H9 (cell line): ENCODE results near the gene AVEN. TPM values are rescaled to one million over a fixed set of nuclear protein-coding genes. Genes with fewer than 3 reads are reported as not detected.

Experiments
- DNase-seq: peaks from one replicate; pipeline ENCODE4 v3.0.0-alpha.2; 2017
- H2AFZ ChIP-seq: one replicate; pipeline ENCODE4 v1.6.1; 2013; ENCODE audit warnings: mild to moderate bottlenecking, low read length, control low read depth, moderate library complexity
- H2AK5ac ChIP-seq: 2 replicates; pipeline ENCODE4 v1.6.1; 2013; ENCODE audit warnings: low read length, control low read depth, mixed read lengths; ENCODE audit not compliant: insufficient read length
- H2BK120ac ChIP-seq: one replicate; pipeline ENCODE4 v1.6.1; 2013; ENCODE audit warnings: low read depth, mild to moderate bottlenecking, low read length, control low read depth, inconsistent platforms; ENCODE audit not compliant: poor library complexity, severe bottlenecking
- H2BK12ac ChIP-seq: 2 replicates; pipeline ENCODE4 v1.6.1; 2013; ENCODE audit warnings: low read length, control low read depth, mixed read lengths, low read depth; ENCODE audit not compliant: insufficient read length
- H2BK15ac ChIP-seq: 2 replicates; pipeline ENCODE4 v1.6.1; 2013; ENCODE audit warnings: low read depth, low read length, control low read depth
- H2BK20ac ChIP-seq: one replicate; pipeline ENCODE4 v1.6.1; 2013; ENCODE audit warnings: low read depth, mild to moderate bottlenecking, low read length, control low read depth, inconsistent platforms; ENCODE audit not compliant: poor library complexity, severe bottlenecking
- H2BK5ac ChIP-seq: 2 replicates; pipeline ENCODE4 v1.6.1; 2013; ENCODE audit warnings: low read length, control low read depth, mixed read lengths; ENCODE audit not compliant: insufficient read length
- H3K14ac ChIP-seq: 2 replicates; pipeline ENCODE4 v1.6.1; 2013; ENCODE audit warnings: low read length, control low read depth; ENCODE audit not compliant: insufficient read depth
- H3K18ac ChIP-seq: 2 replicates; pipeline ENCODE4 v1.6.1; 2013; ENCODE audit warnings: low read depth, mild to moderate bottlenecking, mixed read lengths, low read length, control low read depth; ENCODE audit not compliant: insufficient read length
- H3K23ac ChIP-seq: 2 replicates; pipeline ENCODE4 v1.6.1; 2013; ENCODE audit warnings: low read length, control low read depth, mixed read lengths, low read depth; ENCODE audit not compliant: insufficient read length
- H3K23me2 ChIP-seq: 2 replicates; pipeline ENCODE4 v1.6.1; 2013; ENCODE audit warnings: low read depth, mild to moderate bottlenecking, mixed read lengths, low read length, control low read depth; ENCODE audit not compliant: insufficient read length, poor library complexity, severe bottlenecking
- H3K27ac ChIP-seq: 2 replicates; pipeline ENCODE4 v1.5.1; 2013; ENCODE audit warnings: low read length, control low read depth, mixed read lengths, low read depth; ENCODE audit not compliant: insufficient read length
- H3K27me3 ChIP-seq: 2 replicates; pipeline ENCODE4 v1.6.1; 2013; ENCODE audit warnings: low read length, control low read depth, inconsistent platforms; ENCODE audit not compliant: insufficient read depth
- H3K4ac ChIP-seq: 2 replicates; pipeline ENCODE4 v1.6.1; 2013; ENCODE audit warnings: low read depth, mild to moderate bottlenecking, control low read depth, inconsistent platforms, low read length, moderate library complexity
- H3K4me1 ChIP-seq: 2 replicates; pipeline ENCODE4 v1.6.1; 2013; ENCODE audit warnings: low read length, control low read depth, inconsistent platforms; ENCODE audit not compliant: insufficient read depth
- H3K4me2 ChIP-seq: 2 replicates; pipeline ENCODE4 v1.6.1; 2013; ENCODE audit warnings: low read length, control low read depth, mixed read lengths; ENCODE audit not compliant: insufficient read length, insufficient read depth
- H3K56ac ChIP-seq: 2 replicates; pipeline ENCODE4 v1.6.1; 2013; ENCODE audit warnings: low read depth, mild to moderate bottlenecking, mixed read lengths, low read length, control low read depth; ENCODE audit not compliant: insufficient read length
- H3K79me1 ChIP-seq: 2 replicates; pipeline ENCODE4 v1.6.1; 2013; ENCODE audit warnings: low read depth, mild to moderate bottlenecking, moderate library complexity, low read length, control low read depth, inconsistent platforms; ENCODE audit not compliant: insufficient read depth, poor library complexity, severe bottlenecking
- H3K79me2 ChIP-seq: 2 replicates; pipeline ENCODE4 v1.6.1; 2013; ENCODE audit warnings: low read length, control low read depth, inconsistent platforms; ENCODE audit not compliant: insufficient read depth
- H3K9ac ChIP-seq: 2 replicates; pipeline ENCODE4 v1.6.1; 2013; ENCODE audit warnings: low read length, control low read depth, mixed read lengths; ENCODE audit not compliant: insufficient read length; ENCODE audit errors: extremely low read depth
- H3K9me3 ChIP-seq: one replicate; pipeline ENCODE4 v1.6.1; 2013; ENCODE audit warnings: low read depth, low read length, inconsistent platforms; ENCODE audit not compliant: control insufficient read depth
- H3T11ph ChIP-seq: one replicate; pipeline ENCODE4 v1.6.1; 2013; ENCODE audit warnings: mild to moderate bottlenecking, low read length, control low read depth, inconsistent platforms
- H4K20me1 ChIP-seq: one replicate; pipeline ENCODE4 v1.6.1; 2013; ENCODE audit not compliant: control insufficient read depth, insufficient read length, insufficient read depth
- H4K5ac ChIP-seq: 2 replicates; pipeline ENCODE4 v1.6.1; 2013; ENCODE audit warnings: low read depth, mild to moderate bottlenecking, mixed read lengths, low read length, control low read depth; ENCODE audit not compliant: insufficient read length
- H4K8ac ChIP-seq: replicated peaks from 2 replicates; pipeline ENCODE4 v1.6.1; 2013; ENCODE audit warnings: low read length, control low read depth, mixed read lengths, low read depth; ENCODE audit not compliant: insufficient read length
- H4K91ac ChIP-seq: 2 replicates; pipeline ENCODE4 v1.6.1; 2013; ENCODE audit warnings: low read depth, mild to moderate bottlenecking, moderate library complexity, mixed read lengths, low read length, control low read depth; ENCODE audit not compliant: insufficient read length
- H3K27ac Mint-ChIP-seq, 3 experiments: 2 replicates in 2 of 3; 3 replicates in 1 of 3; pipeline ENCODE4 v1.8.0; 2020 to 2021; ENCODE audit warnings: mixed read lengths in 3 of 3, mild to moderate bottlenecking in 1 of 3, moderate library complexity in 1 of 3
- H3K27me3 Mint-ChIP-seq: 2 replicates; pipeline ENCODE4 v1.8.0; 2021; ENCODE audit warnings: low read depth, mild to moderate bottlenecking, moderate library complexity, mixed read lengths
- H3K36me3 Mint-ChIP-seq, 3 experiments: 2 replicates in 2 of 3; 3 replicates in 1 of 3; pipeline ENCODE4 v1.8.0; 2020 to 2021; ENCODE audit warnings: low read depth in 3 of 3, mixed read lengths in 3 of 3; ENCODE audit not compliant: insufficient read depth in 1 of 3
- H3K4me1 Mint-ChIP-seq, 2 experiments: 2 replicates each; pipeline ENCODE4 v1.8.0; 2020; ENCODE audit warnings: mixed read lengths in 2 of 2
- H3K4me3 Mint-ChIP-seq, 2 experiments: 2 replicates in 1 of 2; 3 replicates in 1 of 2; pipeline ENCODE4 v1.8.0; 2020 to 2021; ENCODE audit warnings: mild to moderate bottlenecking in 2 of 2, mixed read lengths in 2 of 2, moderate library complexity in 1 of 2
- H3K9me3 Mint-ChIP-seq, 2 experiments: 2 replicates in 1 of 2; 3 replicates in 1 of 2; pipeline ENCODE4 v1.8.0; 2020; ENCODE audit warnings: mild to moderate bottlenecking in 2 of 2, mixed read lengths in 2 of 2, moderate library complexity in 1 of 2
- WGBS: extraction: QIAGEN DNeasy Blood & Tissue Kit; methylation state at CpG from one replicate; pipeline ENCODE4 v1.1.7; 2013; ENCODE audit warnings: missing lambda C conversion rate, low lambda C conversion rate, mixed read lengths; ENCODE audit not compliant: insufficient read length; ENCODE audit errors: extremely low coverage; 5-methylcytosine and 5-hydroxymethylcytosine counted together
- total RNA-seq: library from RNA; stranded (reverse); gene quantifications from 2 replicates; pipeline ENCODE4 v1.2.1, GENCODE V29; 2021
- TF ChIP-seq, protein P1 (sequence below): fragments of 200-600 bp; sonication (generic); conservative IDR thresholded peaks from 3 replicates; pipeline ENCODE4 v1.8.0; 2021; ENCODE audit warnings: antibody characterized with exemption, mild to moderate bottlenecking

Gene AVEN
- total RNA-seq, 1 experiment from 2014 or later, result 16.1 TPM

DNA sequence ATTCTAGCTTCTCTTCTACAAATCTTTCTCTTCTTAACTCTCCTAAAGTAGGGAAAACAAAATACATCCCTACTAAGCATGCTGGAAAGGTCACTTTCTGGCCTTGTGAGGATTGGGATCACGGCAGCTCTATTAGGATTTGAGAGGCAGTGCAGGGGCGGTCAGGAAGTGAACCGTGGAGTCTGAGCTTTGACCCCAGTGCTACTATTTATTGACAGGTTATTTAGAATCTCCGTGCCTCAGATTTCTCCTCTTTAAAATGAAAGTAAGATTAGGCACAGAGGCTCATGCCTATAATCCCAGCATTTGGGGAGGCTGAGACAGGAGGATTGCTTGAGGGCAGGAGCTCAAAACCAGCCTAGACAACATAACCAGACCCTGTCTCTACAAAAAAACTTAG is 112.7 kb downstream of the AVEN start:
- no peaks in the 10 kb centered on the region for H3K79me2 ChIP-seq
- no peaks in the 10 kb centered on the region for H3K4me1 ChIP-seq
- Mint-ChIP-seq H3K27ac (no peak overlapping the region), H3K4me3 (no peak overlapping the region), H3K9me3 (peaks cover 2 to 3% of the 10 kb centered on the region in 2 experiments; a peak in 3 of 5 replicates), H3K27me3 (no peaks in the 10 kb centered on the region), H3K36me3 (peaks cover 2 to 9% (median 2%) of the 10 kb centered on the region in 3 experiments; a peak in 5 of 7 replicates), H3K4me1 (no peaks in the 10 kb centered on the region; a peak in 1 of 4 replicates)
- no peak overlapping the region for H2BK20ac ChIP-seq
- H3K79me1 ChIP-seq, result no peaks in the 10 kb centered on the region
- H3K4me2 ChIP-seq, result no peak overlapping the region
- no peak overlapping the region for H3K56ac ChIP-seq
- H3K23me2 ChIP-seq, result no peaks in the 10 kb centered on the region
- no peak overlapping the region for H4K8ac ChIP-seq
- H3K9me3 ChIP-seq, result no peaks in the 10 kb centered on the region
- no peak for DNase-seq
- H3K9ac ChIP-seq, result no peak overlapping the region
- no peaks in the 10 kb centered on the region for H3K27me3 ChIP-seq
- no peak overlapping the region for H2AK5ac ChIP-seq
- no peak overlapping the region for H4K91ac ChIP-seq
- no peak overlapping the region for H2AFZ ChIP-seq
- no peak overlapping the region for H2BK15ac ChIP-seq
- no peak overlapping the region for H3K27ac ChIP-seq
- WGBS, result no CpG with 5 or more reads among the region's 4 CpGs
- H3K18ac ChIP-seq, result no peak overlapping the region
- no peak overlapping the region for H4K5ac ChIP-seq
- no peak overlapping the region for H3K23ac ChIP-seq
- H3K14ac ChIP-seq, result no peak overlapping the region
- no peak overlapping the region for H2BK120ac ChIP-seq
- TF ChIP-seq, protein P1, sequence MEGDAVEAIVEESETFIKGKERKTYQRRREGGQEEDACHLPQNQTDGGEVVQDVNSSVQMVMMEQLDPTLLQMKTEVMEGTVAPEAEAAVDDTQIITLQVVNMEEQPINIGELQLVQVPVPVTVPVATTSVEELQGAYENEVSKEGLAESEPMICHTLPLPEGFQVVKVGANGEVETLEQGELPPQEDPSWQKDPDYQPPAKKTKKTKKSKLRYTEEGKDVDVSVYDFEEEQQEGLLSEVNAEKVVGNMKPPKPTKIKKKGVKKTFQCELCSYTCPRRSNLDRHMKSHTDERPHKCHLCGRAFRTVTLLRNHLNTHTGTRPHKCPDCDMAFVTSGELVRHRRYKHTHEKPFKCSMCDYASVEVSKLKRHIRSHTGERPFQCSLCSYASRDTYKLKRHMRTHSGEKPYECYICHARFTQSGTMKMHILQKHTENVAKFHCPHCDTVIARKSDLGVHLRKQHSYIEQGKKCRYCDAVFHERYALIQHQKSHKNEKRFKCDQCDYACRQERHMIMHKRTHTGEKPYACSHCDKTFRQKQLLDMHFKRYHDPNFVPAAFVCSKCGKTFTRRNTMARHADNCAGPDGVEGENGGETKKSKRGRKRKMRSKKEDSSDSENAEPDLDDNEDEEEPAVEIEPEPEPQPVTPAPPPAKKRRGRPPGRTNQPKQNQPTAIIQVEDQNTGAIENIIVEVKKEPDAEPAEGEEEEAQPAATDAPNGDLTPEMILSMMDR, result no peak
- no peak overlapping the region for H3K4ac ChIP-seq
- no peak overlapping the region for H2BK5ac ChIP-seq
- H4K20me1 ChIP-seq, result no peaks in the 10 kb centered on the region
- H2BK12ac ChIP-seq, result no peak overlapping the region
- H3T11ph ChIP-seq, result no peak overlapping the region
